Measurements from ENCODE around the gene TCP11L1.

DNA sequence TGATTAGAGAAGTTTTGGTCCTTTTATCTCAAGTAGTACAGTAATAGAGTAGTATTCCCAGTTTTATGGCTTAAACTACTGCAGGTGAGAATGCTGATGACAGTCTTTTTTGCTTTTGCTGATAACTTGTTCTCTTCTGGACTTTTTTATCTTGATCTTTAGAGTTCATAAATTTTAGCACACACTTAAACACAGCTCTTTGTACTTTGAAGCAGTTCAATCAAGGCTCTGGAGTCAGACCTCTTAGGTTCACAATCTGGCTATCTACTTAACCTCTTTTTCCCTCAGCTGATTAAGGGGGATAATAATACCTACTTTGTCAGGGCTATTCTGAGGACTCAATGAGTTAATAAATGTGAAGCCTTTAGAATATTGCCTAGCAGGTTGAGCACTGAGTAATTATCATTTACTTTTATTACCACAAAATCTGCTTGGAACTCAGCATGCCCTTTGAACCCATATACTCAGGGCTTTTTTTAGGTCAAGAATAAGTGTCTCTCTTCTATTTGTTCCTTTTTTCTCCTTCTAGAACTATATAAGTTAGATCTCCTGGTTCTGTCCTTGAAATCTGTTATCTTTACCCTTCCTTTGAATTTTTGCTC, 70.0 kb downstream of the TCP11L1 start:
- no peak for TF ChIP-seq POLR2A (IDR thresholded peaks at IDR 0.05; ENCODE audit: control extremely low read depth in 1 of 2, low read depth in 2 of 2, low read length in 2 of 2)
- TF ChIP-seq CEBPB (IDR thresholded peaks at IDR 0.05; ENCODE audit: low read depth, low read length): no peak
- TF ChIP-seq, protein P1, sequence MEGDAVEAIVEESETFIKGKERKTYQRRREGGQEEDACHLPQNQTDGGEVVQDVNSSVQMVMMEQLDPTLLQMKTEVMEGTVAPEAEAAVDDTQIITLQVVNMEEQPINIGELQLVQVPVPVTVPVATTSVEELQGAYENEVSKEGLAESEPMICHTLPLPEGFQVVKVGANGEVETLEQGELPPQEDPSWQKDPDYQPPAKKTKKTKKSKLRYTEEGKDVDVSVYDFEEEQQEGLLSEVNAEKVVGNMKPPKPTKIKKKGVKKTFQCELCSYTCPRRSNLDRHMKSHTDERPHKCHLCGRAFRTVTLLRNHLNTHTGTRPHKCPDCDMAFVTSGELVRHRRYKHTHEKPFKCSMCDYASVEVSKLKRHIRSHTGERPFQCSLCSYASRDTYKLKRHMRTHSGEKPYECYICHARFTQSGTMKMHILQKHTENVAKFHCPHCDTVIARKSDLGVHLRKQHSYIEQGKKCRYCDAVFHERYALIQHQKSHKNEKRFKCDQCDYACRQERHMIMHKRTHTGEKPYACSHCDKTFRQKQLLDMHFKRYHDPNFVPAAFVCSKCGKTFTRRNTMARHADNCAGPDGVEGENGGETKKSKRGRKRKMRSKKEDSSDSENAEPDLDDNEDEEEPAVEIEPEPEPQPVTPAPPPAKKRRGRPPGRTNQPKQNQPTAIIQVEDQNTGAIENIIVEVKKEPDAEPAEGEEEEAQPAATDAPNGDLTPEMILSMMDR (IDR thresholded peaks at IDR 0.05; ENCODE audit: control extremely low read depth in 1 of 3, insufficient read depth in 1 of 3, low read depth in 1 of 3, low read length in 3 of 3): no peak
- no peak for TF ChIP-seq POLR2AphosphoS5 (IDR thresholded peaks at IDR 0.05; ENCODE audit: low read depth, low read length)
- TF ChIP-seq RAD21 (IDR thresholded peaks at IDR 0.05 in 1 of 2, conservative IDR thresholded peaks at IDR 0.05 in 1 of 2; ENCODE audit: low read depth in 2 of 2, low read length in 2 of 2): no peak
- TF ChIP-seq TAF7 (optimal IDR thresholded peaks at IDR 0.05; ENCODE audit: borderline replicate concordance, low read depth, low read length): no peak
- TF ChIP-seq TCF12 (IDR thresholded peaks at IDR 0.05; ENCODE audit: low read depth, low read length): no peak
- TF ChIP-seq, protein P2, sequence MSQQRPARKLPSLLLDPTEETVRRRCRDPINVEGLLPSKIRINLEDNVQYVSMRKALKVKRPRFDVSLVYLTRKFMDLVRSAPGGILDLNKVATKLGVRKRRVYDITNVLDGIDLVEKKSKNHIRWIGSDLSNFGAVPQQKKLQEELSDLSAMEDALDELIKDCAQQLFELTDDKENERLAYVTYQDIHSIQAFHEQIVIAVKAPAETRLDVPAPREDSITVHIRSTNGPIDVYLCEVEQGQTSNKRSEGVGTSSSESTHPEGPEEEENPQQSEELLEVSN (IDR thresholded peaks at IDR 0.05): no peak
